NCI-H2081 (cell line): ENCODE measurements around the gene AMOTL1.
A peak's percentile ranks its signal among the peaks of the same experiment; 100 is the strongest.
"Not testable (repeated sequence)": the region's sequence is repeated elsewhere in the genome, so short reads cannot be mapped to it uniquely, and the experiment has no call there.

ENCODE experiments used
- DNase-seq, 2 experiments: peaks; one replicate each; lab custom pipeline; 2025; lab: John Stamatoyannopoulos, UW

AMOTL1 gene

GRCh38 chr11:94877443-94878200 is 109.5 kb downstream of the AMOTL1 start:
- no peak for DNase-seq

- no peak for DNase-seq
These were observed 110.8 kb downstream of the AMOTL1 start for GRCh38 chr11:94879006-94879405.

- no peak for DNase-seq
These were observed 112.1 kb downstream of the AMOTL1 start for GRCh38 chr11:94880216-94880615.

GRCh38 chr11:94882931-94883330 is 114.8 kb downstream of the AMOTL1 start:
- DNase-seq: no peak

DNA sequence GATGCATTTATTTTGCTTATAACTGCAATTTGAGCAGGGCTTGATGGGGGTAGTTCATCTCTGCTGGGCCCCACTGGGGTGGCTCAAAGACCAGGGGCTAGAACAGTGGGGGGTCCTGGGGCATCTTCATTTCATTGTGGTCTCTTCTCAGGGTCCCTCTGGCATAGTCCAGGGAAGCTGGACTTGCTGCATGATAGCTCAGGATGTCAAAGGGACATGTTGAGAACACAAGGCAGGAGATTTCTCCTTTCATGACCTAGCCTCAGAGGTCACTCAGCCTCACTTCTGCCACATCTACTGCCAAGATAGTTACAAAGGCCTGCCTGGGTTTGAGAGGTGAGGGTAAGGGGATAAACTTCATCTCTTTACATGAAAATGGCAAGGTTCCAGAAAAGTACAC is 115.7 kb downstream of the AMOTL1 start:
- DNase-seq: no peak

- DNase-seq: no peak
These were observed 116.2 kb downstream of the AMOTL1 start for GRCh38 chr11:94884376-94884775.

DNA sequence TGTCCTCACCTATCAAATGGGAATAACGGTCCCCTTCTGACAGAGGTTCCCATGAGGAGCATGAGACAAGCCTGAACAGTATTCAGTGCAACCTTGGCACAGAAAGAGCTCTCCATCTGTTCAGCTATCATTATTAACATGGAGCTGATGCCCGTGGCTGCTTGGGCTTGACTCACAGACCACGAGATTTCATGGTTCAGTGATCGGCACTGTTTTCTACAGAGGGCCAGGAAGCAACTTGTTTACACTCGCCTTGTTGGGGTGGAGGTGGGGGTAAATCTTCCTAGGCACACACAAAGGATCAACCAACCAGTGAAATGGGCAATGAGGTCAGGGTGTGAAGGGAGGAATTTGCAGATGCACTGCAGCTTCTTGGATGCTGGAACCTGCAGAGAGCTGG is 117.0 kb downstream of the AMOTL1 start:
- DNase-seq: no peak

- DNase-seq: no peak
These were observed 117.4 kb downstream of the AMOTL1 start for GRCh38 chr11:94885581-94885980.

- no peak for DNase-seq
These were observed 120.0 kb downstream of the AMOTL1 start for GRCh38 chr11:94888204-94888603.

- DNase-seq: no peak
These were observed 127.3 kb downstream of the AMOTL1 start for GRCh38 chr11:94895451-94895850.

DNA sequence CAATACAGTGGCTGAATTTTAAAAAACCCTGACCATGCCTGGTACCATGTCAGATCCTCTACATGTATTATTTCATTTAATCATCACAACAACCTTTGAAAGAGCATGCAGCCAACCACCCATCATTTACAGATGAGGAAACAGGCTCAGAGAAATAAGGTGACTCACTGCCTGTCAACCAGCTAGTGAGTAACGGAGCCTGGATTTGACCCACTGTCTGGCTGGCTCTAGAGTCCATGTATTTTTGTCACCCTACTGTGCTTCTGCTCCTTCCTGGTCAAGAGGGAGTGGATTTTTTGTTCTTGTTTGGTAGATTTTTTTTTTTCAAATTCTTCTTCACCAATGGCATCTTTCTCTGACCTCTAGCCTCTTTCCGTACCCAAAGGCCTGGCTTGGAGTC is 127.8 kb downstream of the AMOTL1 start:
- no peak for DNase-seq

DNA sequence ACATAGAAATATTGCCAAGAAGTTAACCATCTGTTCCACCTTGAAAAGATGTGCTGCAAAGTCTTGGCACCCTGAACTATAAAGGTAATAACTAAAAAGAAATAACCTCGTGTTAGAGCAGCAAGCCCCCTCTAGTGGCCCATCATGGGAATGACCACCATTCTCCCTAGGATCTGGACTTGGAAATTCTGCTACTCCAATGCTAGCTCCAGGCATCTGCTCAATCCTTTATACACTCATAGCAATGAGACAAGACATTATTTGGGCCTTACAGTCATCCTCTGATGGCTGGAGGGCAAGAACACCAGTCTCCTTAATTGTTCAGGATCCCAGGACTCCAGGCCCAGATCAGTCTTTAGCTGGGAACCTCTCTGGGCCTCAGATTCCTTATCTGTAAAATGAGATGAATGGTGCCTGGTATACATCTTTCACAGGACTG is 129.2 kb downstream of the AMOTL1 start:
- DNase-seq: peak; percentile 26 to 38

DNA sequence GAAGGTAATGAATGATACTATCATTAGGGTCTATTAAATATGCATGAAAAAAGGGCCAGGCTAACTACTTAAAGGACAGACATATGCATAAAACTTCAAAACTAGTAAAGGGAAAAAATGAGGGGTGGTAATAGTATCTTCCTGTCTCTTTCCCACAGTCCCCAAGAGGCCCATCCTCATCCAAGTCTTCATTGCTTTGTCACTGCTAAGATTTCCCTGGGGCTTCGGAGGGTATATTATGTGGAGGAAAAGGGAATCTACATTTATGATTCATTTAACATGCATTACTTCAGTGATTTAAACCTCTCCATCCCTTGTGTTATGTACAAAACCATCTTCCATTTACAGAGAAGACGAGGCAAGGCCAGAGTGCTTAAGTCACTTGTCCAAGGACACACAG is 139.1 kb downstream of the AMOTL1 start:
- DNase-seq: no peak

DNA sequence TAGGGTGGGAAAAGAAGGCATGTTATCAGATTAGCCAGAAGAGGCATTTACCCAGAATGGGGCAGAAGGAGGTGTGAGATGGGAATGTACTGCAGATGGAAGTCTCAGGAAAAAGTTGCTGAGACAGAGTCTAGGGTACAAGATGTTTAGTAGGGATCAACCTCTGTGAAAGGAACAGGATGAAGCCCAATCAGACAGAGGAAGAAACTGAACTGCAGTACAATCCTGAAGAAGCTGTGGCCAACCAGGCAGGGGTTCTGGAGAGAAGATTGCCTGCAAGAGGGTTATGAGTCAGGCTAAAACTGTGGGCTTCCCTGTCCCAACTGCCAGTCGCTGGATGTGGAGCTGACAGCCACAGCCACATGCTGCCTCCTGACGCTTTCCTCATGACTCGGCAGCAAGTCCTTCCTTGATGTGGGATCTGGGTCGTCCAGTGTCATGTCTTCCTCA is 141.2 kb downstream of the AMOTL1 start:
- DNase-seq: no peak

DNA sequence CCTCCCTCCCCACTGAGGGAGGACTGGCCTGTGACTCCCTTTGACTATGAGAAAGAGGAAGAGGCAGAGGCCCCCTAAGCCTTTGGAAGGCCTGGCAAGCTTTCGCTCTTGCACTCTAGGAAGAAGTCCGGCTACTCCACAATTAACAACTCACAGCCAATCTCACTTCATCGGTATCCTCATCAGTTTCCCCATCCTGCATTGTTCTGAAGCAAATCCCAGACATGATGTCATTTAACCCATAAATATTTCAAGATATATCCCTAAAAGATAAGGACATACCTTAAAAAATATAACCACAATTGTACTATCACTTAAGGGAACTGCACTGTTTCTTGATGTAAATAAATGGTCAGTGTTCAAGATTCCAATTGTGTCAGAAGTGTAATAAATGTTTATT is 142.1 kb downstream of the AMOTL1 start:
- no peak for DNase-seq

DNA sequence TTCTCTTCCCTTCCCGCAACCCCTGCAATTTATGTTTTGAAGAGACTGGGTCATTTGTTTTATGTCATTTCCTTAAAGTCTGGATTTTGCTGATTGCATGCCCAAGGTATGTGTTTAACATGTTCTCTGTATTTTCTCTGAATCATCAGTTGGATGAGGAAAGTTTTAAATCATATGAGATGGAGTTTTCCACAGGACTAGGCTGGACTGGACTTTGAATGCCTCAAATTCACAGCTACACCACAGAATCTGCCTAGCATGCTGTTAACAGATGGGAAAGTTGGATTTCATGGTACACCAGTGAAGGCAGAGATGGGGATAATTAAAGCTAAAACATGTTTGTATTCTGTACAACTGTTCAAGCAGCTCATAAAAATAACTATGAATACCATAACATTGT is 142.6 kb downstream of the AMOTL1 start:
- no peak for DNase-seq

DNA sequence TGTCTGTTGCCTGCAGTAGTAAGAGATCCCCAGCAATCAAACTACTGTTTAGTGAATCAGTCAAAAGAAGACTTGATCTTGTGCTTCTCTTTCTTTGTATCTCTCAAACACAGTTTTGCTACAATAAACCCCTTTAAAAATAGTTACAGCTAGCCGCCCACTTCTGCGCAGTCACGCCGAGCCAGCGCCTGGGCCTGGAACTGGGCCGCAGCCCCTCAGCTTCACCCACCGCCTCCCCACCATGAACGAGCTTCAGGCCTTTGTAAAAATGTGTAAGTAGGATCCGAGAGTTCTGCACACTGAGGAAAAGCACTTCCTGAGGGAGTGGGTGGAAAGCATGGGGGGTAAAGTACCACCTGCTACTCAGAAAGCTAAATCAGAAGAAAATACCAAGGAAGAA is 144.7 kb downstream of the AMOTL1 start:
- no peak for DNase-seq

- not testable (repeated sequence) for DNase-seq
These were observed 145.7 kb downstream of the AMOTL1 start for GRCh38 chr11:94913718-94914394.

- DNase-seq: no peak
These were observed 152.2 kb downstream of the AMOTL1 start for GRCh38 chr11:94920311-94920710.

- no peak for DNase-seq
These were observed 154.3 kb downstream of the AMOTL1 start for GRCh38 chr11:94922321-94923003.

GRCh38 chr11:94923004-94923334 is 154.8 kb downstream of the AMOTL1 start:
- DNase-seq: no peak

- DNase-seq: no peak
These were observed 156.0 kb downstream of the AMOTL1 start for GRCh38 chr11:94924171-94924572.

DNA sequence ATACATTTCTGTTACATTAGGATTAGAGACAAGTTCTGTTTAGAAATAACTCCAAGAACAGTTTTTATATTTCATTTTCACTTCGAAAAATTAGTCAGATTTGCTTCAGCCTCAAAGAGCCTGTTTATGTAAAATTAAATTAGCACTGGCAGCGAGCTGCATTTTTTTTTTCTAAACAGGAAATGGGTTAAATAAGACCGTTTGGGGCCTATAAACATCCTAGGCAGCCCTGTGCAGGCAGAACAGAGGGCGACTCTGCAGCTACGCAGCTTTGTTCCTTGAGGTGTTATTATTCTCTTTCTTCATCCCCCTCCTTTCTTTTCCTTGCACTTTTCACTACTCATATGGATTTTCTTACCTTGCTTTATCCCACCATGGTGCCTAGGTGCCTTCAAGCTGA is 156.5 kb downstream of the AMOTL1 start:
- no peak for DNase-seq
